Karpas-422 (cell line): ENCODE data around the gene ITPKB. TPM values are rescaled to one million over a fixed set of nuclear protein-coding genes. Genes with fewer than 3 reads are reported as not detected.
"Not testable (repeated sequence)": the region's sequence is repeated elsewhere in the genome, so short reads cannot be mapped to it uniquely, and the experiment has no call there.

Experiments used
- DNase-seq: peaks from one replicate; pipeline ENCODE4 v3.0.0-alpha.2; 2015
- H2AFZ ChIP-seq: fragments of 200-600 bp; sonication (generic); 2 replicates; pipeline ENCODE4 v1.6.1; 2014; ENCODE audit warnings: antibody characterized with exemption, low read length, mixed read lengths
- H3K27ac ChIP-seq: fragments of 200-600 bp; sonication (generic); 2 replicates; pipeline ENCODE4 v1.5.1; 2014; ENCODE audit warnings: mild to moderate bottlenecking, low read length, moderate library complexity
- H3K27me3 ChIP-seq: fragments of 200-600 bp; sonication (generic); 2 replicates; pipeline ENCODE4 v1.6.1; 2014; ENCODE audit warnings: low read length, mixed read lengths
- H3K36me3 ChIP-seq: fragments of 200-600 bp; sonication (generic); 2 replicates; pipeline ENCODE4 v1.6.1; 2014; ENCODE audit warnings: low read length, mixed read lengths; ENCODE audit not compliant: insufficient read depth
- H3K4me1 ChIP-seq: fragments of 200-600 bp; sonication (generic); 2 replicates; pipeline ENCODE4 v1.6.1; 2014; ENCODE audit warnings: mild to moderate bottlenecking, low read length, mixed read lengths
- H3K4me2 ChIP-seq: fragments of 200-600 bp; sonication (generic); 2 replicates; pipeline ENCODE4 v1.6.1; 2014; ENCODE audit warnings: low read length, low read depth, mild to moderate bottlenecking; ENCODE audit not compliant: poor library complexity, severe bottlenecking
- H3K4me3 ChIP-seq: fragments of 200-600 bp; sonication (generic); 2 replicates; pipeline ENCODE4 v1.5.1; 2014; ENCODE audit warnings: mild to moderate bottlenecking, antibody characterized with exemption, low read length, mixed read lengths
- H3K79me2 ChIP-seq: fragments of 200-600 bp; sonication (generic); 2 replicates; pipeline ENCODE4 v1.6.1; 2014; ENCODE audit warnings: mild to moderate bottlenecking, low read length, mixed read lengths
- H3K9ac ChIP-seq: fragments of 200-600 bp; sonication (generic); 2 replicates; pipeline ENCODE4 v1.6.0; 2014; ENCODE audit warnings: low read length
- H3K9me2 ChIP-seq: fragments of 200-600 bp; sonication (generic), shearing (Covaris generic); replicated peaks from 2 replicates; pipeline ENCODE4 v1.6.0; 2014; ENCODE audit warnings: mild to moderate bottlenecking, low read length, moderate library complexity; ENCODE audit not compliant: insufficient read depth
- H3K9me3 ChIP-seq: fragments of 300-700, 200-600 bp; sonication (generic); 2 replicates; pipeline ENCODE4 v1.6.1; 2014; ENCODE audit warnings: low read length, mixed read lengths
- H4K20me1 ChIP-seq: fragments of 200-600 bp; sonication (generic); 2 replicates; pipeline ENCODE4 v1.6.1; 2014; ENCODE audit warnings: mild to moderate bottlenecking, antibody characterized with exemption, low read length, low read depth; ENCODE audit not compliant: insufficient read depth
- total RNA-seq: library from RNA; depleted of rRNA; stranded (reverse); fragments of >200 nt; shearing (Covaris generic); gene quantifications from 2 replicates; pipeline ENCODE4 v1.2.3, GENCODE V29; 2014; ENCODE audit warnings: low replicate concordance

The ITPKB gene
- total RNA-seq, 1 experiment from 2014 or later: 79.0 TPM

GRCh38 chr1:226639631-226640061 is 99.4 kb downstream of the ITPKB start:
- DNase-seq: peak; percentile 38
- Histone ChIP-seq H4K20me1 (no peaks in the 10 kb centered on the region), H3K27me3 (no peaks in the 10 kb centered on the region), H3K9me2 (no peaks in the 10 kb centered on the region), H3K4me3 (no peak overlapping the region; the same call in 1 of the 2 replicates), H3K9me3 (no peaks in the 10 kb centered on the region), H3K79me2 (peaks cover 4% of the 10 kb centered on the region; the same call in 1 of the 2 replicates), H2AFZ (no peak overlapping the region), H3K4me2 (no peak overlapping the region), H3K9ac (peak overlapping the region; percentile 66), H3K36me3 (peaks cover 48% of the 10 kb centered on the region), H3K27ac (no peak overlapping the region), H3K4me1 (no peaks in the 10 kb centered on the region)

GRCh38 chr1:226639206-226639605 is 99.9 kb downstream of the ITPKB start:
- H4K20me1 ChIP-seq, H3K27me3 ChIP-seq, H3K9me3 ChIP-seq, H3K79me2 ChIP-seq, H3K4me1 ChIP-seq, H3K4me3 ChIP-seq, H3K27ac ChIP-seq, H3K9me2 ChIP-seq, H2AFZ ChIP-seq, H3K4me2 ChIP-seq: not testable (repeated sequence)
- Histone ChIP-seq H3K9ac (peak overlapping the region; percentile 66), H3K36me3 (peaks cover 48% of the 10 kb centered on the region)
- DNase-seq: peak; percentile 40

GRCh38 chr1:226638608-226639007 is 100.5 kb downstream of the ITPKB start:
- Histone ChIP-seq H3K9me3 (no peaks in the 10 kb centered on the region), H3K36me3 (peaks cover 52% of the 10 kb centered on the region), H3K27me3 (no peaks in the 10 kb centered on the region), H3K9ac (peak overlapping the region; percentile 44), H3K4me3 (no peak overlapping the region), H3K9me2 (no peaks in the 10 kb centered on the region), H3K79me2 (peaks cover 4% of the 10 kb centered on the region; the same call in 1 of the 2 replicates), H4K20me1 (no peaks in the 10 kb centered on the region), H3K4me2 (peak overlapping the region; percentile 36), H3K27ac (no peak overlapping the region), H3K4me1 (no peaks in the 10 kb centered on the region), H2AFZ (no peak overlapping the region)
- peak; percentile 42 for DNase-seq

GRCh38 chr1:226638001-226638601 is 101.0 kb downstream of the ITPKB start:
- Histone ChIP-seq H3K4me1 (no peaks in the 10 kb centered on the region), H3K4me3 (no peak overlapping the region), H3K36me3 (peaks cover 57% of the 10 kb centered on the region), H3K4me2 (peak overlapping the region; percentile 36), H3K9me3 (no peaks in the 10 kb centered on the region), H3K9ac (peak overlapping the region; percentile 44), H2AFZ (no peak overlapping the region), H3K79me2 (peaks cover 4% of the 10 kb centered on the region; the same call in 1 of the 2 replicates), H3K27me3 (no peaks in the 10 kb centered on the region), H3K9me2 (no peaks in the 10 kb centered on the region), H3K27ac (no peak overlapping the region), H4K20me1 (no peaks in the 10 kb centered on the region)
- DNase-seq: peak; percentile 45

- no peaks in the 10 kb centered on the region for H4K20me1 ChIP-seq
- no peaks in the 10 kb centered on the region for H3K27me3 ChIP-seq
- H3K4me2 ChIP-seq: peak overlapping the region; percentile 61
- H3K9me3 ChIP-seq: no peaks in the 10 kb centered on the region
- no peaks in the 10 kb centered on the region for H3K4me1 ChIP-seq
- H3K27ac ChIP-seq: no peak overlapping the region
- peaks cover 4% of the 10 kb centered on the region; the same call in 1 of the 2 replicates for H3K79me2 ChIP-seq
- peak overlapping the region; percentile 44 for H3K9ac ChIP-seq
- no peak overlapping the region for H3K4me3 ChIP-seq
- H3K36me3 ChIP-seq: peaks cover 58% of the 10 kb centered on the region
- DNase-seq: peak; percentile 61
- H3K9me2 ChIP-seq: no peaks in the 10 kb centered on the region
- no peak overlapping the region for H2AFZ ChIP-seq
Observed at GRCh38 chr1:226637147-226637935, 101.7 kb downstream of the ITPKB start.

- no peaks in the 10 kb centered on the region for H4K20me1 ChIP-seq
- H3K79me2 ChIP-seq: peaks cover 4% of the 10 kb centered on the region; the same call in 1 of the 2 replicates
- H3K4me3 ChIP-seq: no peak overlapping the region
- peaks cover 61% of the 10 kb centered on the region for H3K36me3 ChIP-seq
- peak overlapping the region; percentile 35; the same call in 1 of the 2 replicates for H3K9ac ChIP-seq
- no peaks in the 10 kb centered on the region; the same call in 1 of the 2 replicates for H3K4me1 ChIP-seq
- H2AFZ ChIP-seq: no peak overlapping the region
- H3K27me3 ChIP-seq: no peaks in the 10 kb centered on the region
- H3K4me2 ChIP-seq: peak overlapping the region; percentile 61
- H3K9me2 ChIP-seq: no peaks in the 10 kb centered on the region
- H3K27ac ChIP-seq: no peak overlapping the region
- DNase-seq: peak; percentile 43
- H3K9me3 ChIP-seq: no peaks in the 10 kb centered on the region
Observed at GRCh38 chr1:226636847-226637096, 102.3 kb downstream of the ITPKB start.

GRCh38 chr1:226635456-226635941 is 103.6 kb downstream of the ITPKB start:
- no peak overlapping the region; the same call in 1 of the 2 replicates for H3K4me3 ChIP-seq
- peaks cover under 1% of the 10 kb centered on the region for H3K4me1 ChIP-seq

GRCh38 chr1:226634611-226635246 is 104.4 kb downstream of the ITPKB start:
- Histone ChIP-seq H3K4me3 (no peak overlapping the region; the same call in 1 of the 2 replicates), H3K4me1 (peaks cover 8% of the 10 kb centered on the region), H2AFZ (no peak overlapping the region), H3K27ac (no peak overlapping the region), H3K9me2 (no peaks in the 10 kb centered on the region), H3K79me2 (peaks cover under 1% of the 10 kb centered on the region; the same call in 1 of the 2 replicates), H3K9me3 (no peaks in the 10 kb centered on the region), H3K4me2 (peak overlapping the region; percentile 61), H3K27me3 (no peaks in the 10 kb centered on the region), H3K9ac (peak overlapping the region; percentile 64), H4K20me1 (no peaks in the 10 kb centered on the region), H3K36me3 (peaks cover 68% of the 10 kb centered on the region)
- no peak for DNase-seq

More at GRCh38 chr1:226635456-226635941, 103.6 kb downstream of the ITPKB start:
- Histone ChIP-seq H3K36me3 (peaks cover 68% of the 10 kb centered on the region), H4K20me1 (no peaks in the 10 kb centered on the region), H3K79me2 (peaks cover 4% of the 10 kb centered on the region; the same call in 1 of the 2 replicates), H3K9ac (peak overlapping the region; percentile 35), H3K27me3 (no peaks in the 10 kb centered on the region), H3K4me2 (peak overlapping the region; percentile 61), H3K9me3 (no peaks in the 10 kb centered on the region), H2AFZ (no peak overlapping the region), H3K27ac (no peak overlapping the region), H3K9me2 (no peaks in the 10 kb centered on the region)
- peak; percentile 56 for DNase-seq
